ENCODE results near the gene BUD31. TPM values are rescaled to one million over a fixed set of nuclear protein-coding genes. Genes with fewer than 3 reads are reported as not detected.

Gene BUD31
- total and polyA plus RNA-seq, 2 of the 4 experiments (the other 2 are of a cell fraction): 72.6 to 97.2 TPM

DNA sequence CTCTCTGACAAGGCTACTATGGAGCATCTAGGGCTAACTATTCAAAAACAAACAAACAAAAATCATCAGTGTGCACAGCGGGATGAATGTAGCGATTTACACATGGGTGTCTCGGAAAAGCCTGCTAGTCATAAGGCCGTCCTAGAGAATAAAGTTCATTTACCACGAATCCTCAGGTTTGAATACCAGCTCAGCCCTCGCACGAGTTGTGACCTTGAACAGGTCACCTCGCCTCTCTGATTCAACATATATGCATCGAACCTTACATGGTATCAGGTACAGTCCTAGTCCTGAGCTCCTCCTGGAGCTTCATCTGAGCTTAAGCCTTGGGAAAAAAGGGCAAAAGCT, 56.6 kb downstream of the BUD31 start:
- no peak for DNase-seq
- peak overlapping the region; percentile 5 for H4K5ac ChIP-seq (ENCODE audit: low read depth, low read length)
- peak overlapping the region; percentile 87 for H3K4me2 ChIP-seq (ENCODE audit: low read depth, low read length)
- H3K9me3 ChIP-seq (ENCODE audit: control insufficient read depth, insufficient read depth, low read length): no peaks in the 10 kb centered on the region
- H3K9ac ChIP-seq (ENCODE audit: low read depth, low read length): peak overlapping the region; percentile 86
- peak; percentile 4 for ATAC-seq (ENCODE audit: low read depth)
- H2AFZ ChIP-seq (replicated peaks; ENCODE audit: low read length, poor library complexity): peak overlapping the region; percentile 95
- no peak overlapping the region for H2BK15ac ChIP-seq (ENCODE audit: low read depth, low read length)
- H2BK5ac ChIP-seq (ENCODE audit: low read depth, low read length, poor library complexity, severe bottlenecking): peak overlapping the region; percentile 82
- intact Hi-C loops (cut with micrococcal nuclease) (no loop called here), in situ Hi-C loops (cut with MboI; ENCODE audit: low sequenced_read_pairs) (no loop called here), dilution Hi-C loops (cut with HindIII; ENCODE audit: low sequenced_read_pairs, unreplicated experiment) (no loop called here)
- H3K4me3 ChIP-seq (ENCODE audit: insufficient read depth, low read depth, low read length): peak overlapping the region; percentile 73
- no TSS peak for BruUV-seq (replicated peaks)
- 20% methylated on average over 2 of the region's 9 CpGs; no CpG with 5 or more reads in 1 of the 2 experiments for WGBS, 2 experiments (ENCODE audit: extremely low coverage in 2 of 2, insufficient read length in 1 of 2)
- no peaks in the 10 kb centered on the region; the same call in 1 of the 2 replicates for H3K4me1 ChIP-seq (ENCODE audit: control insufficient read depth, insufficient read depth, low read length)
- H4K20me1 ChIP-seq (ENCODE audit: insufficient read depth, low read length): peaks cover 15% of the 10 kb centered on the region
- peak overlapping the region; percentile 95 for H3K4ac ChIP-seq (ENCODE audit: low read depth, low read length)
- H3K18ac ChIP-seq (ENCODE audit: low read depth, low read length): no peak overlapping the region
- ChIA-PET POLR2A (ENCODE audit: unreplicated experiment) (no interaction called here), CTCF (no interaction called here)
- H3K27me3 ChIP-seq (ENCODE audit: control insufficient read depth, insufficient read depth, low read length): no peaks in the 10 kb centered on the region
- peak overlapping the region; percentile 76 for H3K56ac ChIP-seq (ENCODE audit: extremely low read depth, insufficient read depth, low read length)
- H3K9me1 ChIP-seq (ENCODE audit: insufficient read depth, low read length): peaks cover 5% of the 10 kb centered on the region; the same call in 1 of the 2 replicates
- H2BK20ac ChIP-seq (ENCODE audit: low read depth, low read length): no peak overlapping the region
- peak overlapping the region; percentile 85 for H4K91ac ChIP-seq (ENCODE audit: insufficient read depth, low read depth, low read length)
- peak overlapping the region; percentile 98 for H2AK9ac ChIP-seq (replicated peaks; ENCODE audit: low read depth, low read length, poor library complexity)
- H2BK120ac ChIP-seq (ENCODE audit: low read depth, low read length): no peak overlapping the region
- H3K79me1 ChIP-seq (ENCODE audit: low read depth in 1 of 2, low read length in 2 of 2): peaks cover 3 to 44% of the 10 kb centered on the region in 2 experiments
- peak overlapping the region; percentile 82 for H3K27ac ChIP-seq (ENCODE audit: insufficient read depth, low read length)
- peak overlapping the region; percentile 98 for H2AK5ac ChIP-seq (ENCODE audit: low read depth, low read length)
- H3K23ac ChIP-seq (ENCODE audit: low read depth, low read length): peak overlapping the region; percentile 84
- TF ChIP-seq FOS (IDR thresholded peaks at IDR 0.05; ENCODE audit: low read depth, low read length) (no peak), CHD1 (IDR thresholded peaks at IDR 0.05; ENCODE audit: low read depth, low read length) (no peak), MAZ (IDR thresholded peaks at IDR 0.05; ENCODE audit: borderline replicate concordance, low read depth, low read length) (no peak), POLR2A (IDR thresholded peaks at IDR 0.05; ENCODE audit: low read depth, low read length) (no peak), SMC3 (IDR thresholded peaks at IDR 0.05; ENCODE audit: low read depth, low read length) (no peak), MAFK (IDR thresholded peaks at IDR 0.05; ENCODE audit: low read depth, low read length) (no peak), RAD21 (IDR thresholded peaks at IDR 0.05; ENCODE audit: low read length) (no peak), CEBPB (IDR thresholded peaks at IDR 0.05; ENCODE audit: low read depth, low read length) (no peak), BHLHE40 (IDR thresholded peaks at IDR 0.05; ENCODE audit: low read depth, low read length) (no peak), RCOR1 (IDR thresholded peaks at IDR 0.05; ENCODE audit: insufficient replicate concordance, low read length) (no peak)
- TF ChIP-seq, protein P1, sequence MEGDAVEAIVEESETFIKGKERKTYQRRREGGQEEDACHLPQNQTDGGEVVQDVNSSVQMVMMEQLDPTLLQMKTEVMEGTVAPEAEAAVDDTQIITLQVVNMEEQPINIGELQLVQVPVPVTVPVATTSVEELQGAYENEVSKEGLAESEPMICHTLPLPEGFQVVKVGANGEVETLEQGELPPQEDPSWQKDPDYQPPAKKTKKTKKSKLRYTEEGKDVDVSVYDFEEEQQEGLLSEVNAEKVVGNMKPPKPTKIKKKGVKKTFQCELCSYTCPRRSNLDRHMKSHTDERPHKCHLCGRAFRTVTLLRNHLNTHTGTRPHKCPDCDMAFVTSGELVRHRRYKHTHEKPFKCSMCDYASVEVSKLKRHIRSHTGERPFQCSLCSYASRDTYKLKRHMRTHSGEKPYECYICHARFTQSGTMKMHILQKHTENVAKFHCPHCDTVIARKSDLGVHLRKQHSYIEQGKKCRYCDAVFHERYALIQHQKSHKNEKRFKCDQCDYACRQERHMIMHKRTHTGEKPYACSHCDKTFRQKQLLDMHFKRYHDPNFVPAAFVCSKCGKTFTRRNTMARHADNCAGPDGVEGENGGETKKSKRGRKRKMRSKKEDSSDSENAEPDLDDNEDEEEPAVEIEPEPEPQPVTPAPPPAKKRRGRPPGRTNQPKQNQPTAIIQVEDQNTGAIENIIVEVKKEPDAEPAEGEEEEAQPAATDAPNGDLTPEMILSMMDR (conservative IDR thresholded peaks at IDR 0.05; ENCODE audit: low read depth, low read length): no peak
- TF ChIP-seq, protein P2, sequence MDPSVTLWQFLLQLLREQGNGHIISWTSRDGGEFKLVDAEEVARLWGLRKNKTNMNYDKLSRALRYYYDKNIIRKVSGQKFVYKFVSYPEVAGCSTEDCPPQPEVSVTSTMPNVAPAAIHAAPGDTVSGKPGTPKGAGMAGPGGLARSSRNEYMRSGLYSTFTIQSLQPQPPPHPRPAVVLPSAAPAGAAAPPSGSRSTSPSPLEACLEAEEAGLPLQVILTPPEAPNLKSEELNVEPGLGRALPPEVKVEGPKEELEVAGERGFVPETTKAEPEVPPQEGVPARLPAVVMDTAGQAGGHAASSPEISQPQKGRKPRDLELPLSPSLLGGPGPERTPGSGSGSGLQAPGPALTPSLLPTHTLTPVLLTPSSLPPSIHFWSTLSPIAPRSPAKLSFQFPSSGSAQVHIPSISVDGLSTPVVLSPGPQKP (IDR thresholded peaks at IDR 0.05; ENCODE audit: borderline replicate concordance, low read depth, low read length): no peak
- TF ChIP-seq, protein P3, sequence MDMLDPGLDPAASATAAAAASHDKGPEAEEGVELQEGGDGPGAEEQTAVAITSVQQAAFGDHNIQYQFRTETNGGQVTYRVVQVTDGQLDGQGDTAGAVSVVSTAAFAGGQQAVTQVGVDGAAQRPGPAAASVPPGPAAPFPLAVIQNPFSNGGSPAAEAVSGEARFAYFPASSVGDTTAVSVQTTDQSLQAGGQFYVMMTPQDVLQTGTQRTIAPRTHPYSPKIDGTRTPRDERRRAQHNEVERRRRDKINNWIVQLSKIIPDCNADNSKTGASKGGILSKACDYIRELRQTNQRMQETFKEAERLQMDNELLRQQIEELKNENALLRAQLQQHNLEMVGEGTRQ (IDR thresholded peaks at IDR 0.05; ENCODE audit: low read depth, low read length): no peak
- peak overlapping the region; percentile 83 for H3K14ac ChIP-seq (replicated peaks; ENCODE audit: low read depth, low read length)
- peak overlapping the region; percentile 75 to 96 for H4K8ac ChIP-seq (ENCODE audit: low read depth in 2 of 2, low read length in 2 of 2)
- peaks cover 9% of the 10 kb centered on the region for H3K36me3 ChIP-seq (ENCODE audit: control insufficient read depth, insufficient read depth, low read length)

All from IMR-90 (cell line).